Neural cell (in vitro differentiated cells): ENCODE measurements around the gene RIPK3. TPM values are rescaled to one million over a fixed set of nuclear protein-coding genes. Genes with fewer than 3 reads are reported as not detected.

Source experiments
- H2AFZ ChIP-seq: fragments of 200-600, 300-800 bp; sonication (generic), shearing (Covaris generic); 2 replicates; pipeline ENCODE4 v1.6.0; 2014; ENCODE audit warnings: low read depth, mild to moderate bottlenecking, antibody characterized with exemption, low read length, moderate library complexity
- H3F3A ChIP-seq: fragments of 200-600 bp; shearing (Covaris generic); 2 replicates; pipeline ENCODE4 v1.6.1; 2016; ENCODE audit warnings: mild to moderate bottlenecking, moderate library complexity, mixed read lengths, antibody characterized with exemption, low read length; ENCODE audit not compliant: insufficient read depth, poor library complexity, severe bottlenecking
- H3K27ac ChIP-seq: fragments of 200-600, 300-800 bp; sonication (generic), shearing (Covaris generic); 2 replicates; pipeline ENCODE4 v1.5.1; 2014; ENCODE audit warnings: mild to moderate bottlenecking, low read length, moderate library complexity
- H3K27me3 ChIP-seq: fragments of 300-800, 200-600 bp; sonication (generic), shearing (Covaris generic); 2 replicates; pipeline ENCODE4 v1.6.0; 2014; ENCODE audit warnings: mild to moderate bottlenecking, low read depth, low read length, moderate library complexity; ENCODE audit not compliant: insufficient read depth
- H3K36me3 ChIP-seq: fragments of 300-800, 200-600 bp; sonication (generic), shearing (Covaris generic); 2 replicates; pipeline ENCODE4 v1.5.1; 2014; ENCODE audit warnings: mild to moderate bottlenecking, antibody characterized with exemption, low read length, moderate library complexity; ENCODE audit not compliant: insufficient read depth
- H3K4me2 ChIP-seq: fragments of 300-800, 200-600 bp; sonication (generic), shearing (Covaris generic); 2 replicates; pipeline ENCODE4 v1.6.0; 2014; ENCODE audit warnings: mild to moderate bottlenecking, low read length
- H3K4me3 ChIP-seq: fragments of 300-800, 200-600 bp; sonication (generic), shearing (Covaris generic); 2 replicates; pipeline ENCODE4 v1.5.1; 2014; ENCODE audit warnings: mild to moderate bottlenecking, low read length, moderate library complexity
- H3K79me2 ChIP-seq: fragments of 200-600 bp; shearing (Covaris generic); replicated peaks from 2 replicates; pipeline ENCODE4 v1.6.0; 2014; ENCODE audit warnings: mild to moderate bottlenecking, low read length, moderate library complexity; ENCODE audit not compliant: insufficient read depth
- H3K9ac ChIP-seq: fragments of 300-800, 200-600 bp; sonication (generic), shearing (Covaris generic); 2 replicates; pipeline ENCODE4 v1.6.1; 2016; ENCODE audit warnings: mild to moderate bottlenecking, low read length, mixed read lengths
- H3K9me2 ChIP-seq: fragments of 200-600 bp; shearing (Covaris generic); 2 replicates; pipeline ENCODE4 v1.6.1; 2016; ENCODE audit warnings: mild to moderate bottlenecking, low read length, mixed read lengths; ENCODE audit not compliant: insufficient read depth
- H3K9me3 ChIP-seq: fragments of 200-600, 300-800 bp; sonication (generic), shearing (Covaris generic); 2 replicates; pipeline ENCODE4 v1.6.1; 2016; ENCODE audit warnings: mild to moderate bottlenecking, mixed run types, low read length, moderate library complexity, mixed read lengths
- H4K20me1 ChIP-seq: fragments of 200-600 bp; shearing (Covaris generic); 2 replicates; pipeline ENCODE4 v1.6.1; 2016; ENCODE audit warnings: mild to moderate bottlenecking, mixed run types; ENCODE audit not compliant: insufficient read depth
- EP300 ChIP-seq: fragments of 450-650 bp; conservative IDR thresholded peaks from 2 replicates; pipeline ENCODE4 v1.6.1; 2014; ENCODE audit warnings: antibody characterized with exemption, mild to moderate bottlenecking, moderate library complexity; ENCODE audit not compliant: poor library complexity, severe bottlenecking
- EZH2 ChIP-seq: fragments of 200-600, 300-800 bp; shearing (Covaris generic), sonication (generic); IDR thresholded peaks from 2 replicates; pipeline ENCODE4 v1.6.1; 2014; ENCODE audit warnings: antibody characterized with exemption, low read length, borderline replicate concordance, mild to moderate bottlenecking; ENCODE audit not compliant: insufficient read depth, poor library complexity, severe bottlenecking
- MXI1 ChIP-seq: fragments of 450-650 bp; conservative IDR thresholded peaks from 2 replicates; pipeline ENCODE4 v1.6.1; 2014; ENCODE audit warnings: antibody characterized with exemption, mild to moderate bottlenecking; ENCODE audit not compliant: poor library complexity, severe bottlenecking
- POLR2AphosphoS5 ChIP-seq: IDR thresholded peaks from 2 replicates; pipeline ENCODE4 v1.6.1; 2012
- RAD21 ChIP-seq: fragments of 450-650 bp; conservative IDR thresholded peaks from 2 replicates; pipeline ENCODE4 v1.6.1; 2014; ENCODE audit warnings: antibody characterized with exemption, mild to moderate bottlenecking, moderate library complexity
- SMC3 ChIP-seq: fragments of 450-650 bp; conservative IDR thresholded peaks from 2 replicates; pipeline ENCODE4 v1.6.1; 2014; ENCODE audit warnings: antibody characterized with exemption, mild to moderate bottlenecking, moderate library complexity; ENCODE audit not compliant: poor library complexity
- TAF1 ChIP-seq: IDR thresholded peaks from 2 replicates; pipeline ENCODE4 v1.6.1; 2012; ENCODE audit warnings: low read depth
- polyA plus RNA-seq: library from polyadenylated mRNA; depleted of rRNA; stranded (reverse); fragments of >200 nt; gene quantifications from 2 replicates; pipeline ENCODE4 v1.2.3, GENCODE V29; 2014
- TF ChIP-seq, protein P1 (sequence below): fragments of 450-650 bp; IDR thresholded peaks from 2 replicates; pipeline ENCODE4 v1.5.1; 2014; ENCODE audit warnings: antibody characterized with exemption, mild to moderate bottlenecking, moderate library complexity; ENCODE audit not compliant: poor library complexity, severe bottlenecking
- TF ChIP-seq, protein P2 (sequence below): IDR thresholded peaks from 2 replicates; pipeline ENCODE4 v1.6.1; 2012; ENCODE audit warnings: borderline replicate concordance

RIPK3 gene
- polyA plus RNA-seq, 1 donor from 2014 or later, result not detected

DNA sequence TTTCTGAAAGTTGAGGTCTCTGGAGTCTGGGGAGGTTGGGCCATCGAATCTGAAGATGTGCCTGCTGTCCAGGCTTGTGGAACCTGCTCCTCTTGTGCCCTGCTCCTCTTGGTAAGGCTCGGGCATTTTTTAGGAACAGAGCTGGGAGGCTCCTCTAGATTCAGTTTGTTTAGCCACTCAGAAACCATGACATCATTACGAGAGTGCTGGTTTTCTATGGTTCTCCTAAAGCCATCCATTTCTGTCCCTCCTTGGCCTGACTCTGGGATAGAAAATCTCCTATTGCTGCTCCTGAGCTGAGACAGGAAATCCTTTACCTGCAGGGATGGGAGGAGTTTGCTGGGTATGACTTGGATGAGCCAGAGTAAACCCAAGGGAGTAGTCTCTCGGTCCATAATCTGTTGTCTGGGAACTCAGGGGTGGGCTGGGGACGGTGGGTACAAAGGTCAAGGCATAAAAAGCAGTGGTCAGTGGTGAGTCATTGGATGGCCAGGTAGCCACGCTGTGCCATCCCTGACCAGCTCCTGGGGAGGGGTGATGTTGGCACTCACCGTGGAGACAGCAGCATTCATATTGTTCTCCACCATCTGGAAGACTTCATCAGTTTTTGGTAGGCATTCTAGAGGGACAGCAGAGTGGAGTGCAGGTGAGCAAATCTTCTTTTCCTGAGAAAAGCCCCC lies 2.5 kb downstream of the RIPK3 start:
- H3K9me2 ChIP-seq, result no peaks in the 10 kb centered on the region
- H3K4me2 ChIP-seq, result no peak overlapping the region
- no peak for TF ChIP-seq MXI1
- TF ChIP-seq, protein P1, sequence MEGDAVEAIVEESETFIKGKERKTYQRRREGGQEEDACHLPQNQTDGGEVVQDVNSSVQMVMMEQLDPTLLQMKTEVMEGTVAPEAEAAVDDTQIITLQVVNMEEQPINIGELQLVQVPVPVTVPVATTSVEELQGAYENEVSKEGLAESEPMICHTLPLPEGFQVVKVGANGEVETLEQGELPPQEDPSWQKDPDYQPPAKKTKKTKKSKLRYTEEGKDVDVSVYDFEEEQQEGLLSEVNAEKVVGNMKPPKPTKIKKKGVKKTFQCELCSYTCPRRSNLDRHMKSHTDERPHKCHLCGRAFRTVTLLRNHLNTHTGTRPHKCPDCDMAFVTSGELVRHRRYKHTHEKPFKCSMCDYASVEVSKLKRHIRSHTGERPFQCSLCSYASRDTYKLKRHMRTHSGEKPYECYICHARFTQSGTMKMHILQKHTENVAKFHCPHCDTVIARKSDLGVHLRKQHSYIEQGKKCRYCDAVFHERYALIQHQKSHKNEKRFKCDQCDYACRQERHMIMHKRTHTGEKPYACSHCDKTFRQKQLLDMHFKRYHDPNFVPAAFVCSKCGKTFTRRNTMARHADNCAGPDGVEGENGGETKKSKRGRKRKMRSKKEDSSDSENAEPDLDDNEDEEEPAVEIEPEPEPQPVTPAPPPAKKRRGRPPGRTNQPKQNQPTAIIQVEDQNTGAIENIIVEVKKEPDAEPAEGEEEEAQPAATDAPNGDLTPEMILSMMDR, result no peak
- H3K79me2 ChIP-seq, result no peaks in the 10 kb centered on the region
- no peak overlapping the region for H2AFZ ChIP-seq
- no peaks in the 10 kb centered on the region for H4K20me1 ChIP-seq
- H3F3A ChIP-seq, result no peaks in the 10 kb centered on the region
- no peak overlapping the region for H3K27ac ChIP-seq
- H3K9me3 ChIP-seq, result no peaks in the 10 kb centered on the region
- no peaks in the 10 kb centered on the region for H3K36me3 ChIP-seq
- H3K27me3 ChIP-seq, result peaks cover 95% of the 10 kb centered on the region
- H3K4me3 ChIP-seq, result no peak overlapping the region
- no peak overlapping the region for H3K9ac ChIP-seq

DNA sequence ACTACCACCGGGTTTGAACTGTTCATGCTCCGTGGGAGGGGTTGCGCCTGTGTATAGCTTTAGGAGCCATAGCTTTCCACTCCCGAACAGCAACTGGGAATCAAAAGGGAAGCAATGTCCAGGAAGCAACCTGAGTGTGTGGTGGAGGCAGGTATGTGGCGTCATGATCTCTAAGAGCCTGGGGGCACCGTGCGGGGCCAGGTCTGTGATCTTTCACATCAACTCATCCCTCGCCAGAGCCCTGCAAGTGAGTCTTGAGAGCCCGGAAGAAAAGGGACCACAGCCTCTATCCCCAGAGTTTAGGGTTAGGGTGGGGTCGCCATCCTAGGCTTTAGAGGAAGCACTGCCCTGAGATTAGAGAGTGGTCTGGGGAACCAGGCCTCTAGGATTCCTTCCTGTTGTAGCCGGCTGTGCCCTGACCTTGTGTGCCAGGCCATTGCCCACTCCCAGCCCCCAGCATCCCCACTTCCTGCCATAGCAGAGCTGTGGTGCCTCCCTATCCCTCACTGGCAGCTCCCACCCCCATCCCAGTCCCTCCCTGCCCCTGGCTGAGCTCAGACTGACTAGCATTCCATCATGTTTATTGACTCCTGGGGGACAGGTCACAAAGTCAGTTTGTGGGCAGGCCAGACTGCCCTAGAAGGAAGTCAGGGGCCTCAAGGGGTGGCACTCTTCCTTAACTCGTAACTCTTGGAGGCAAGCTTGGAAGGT lies 4.2 kb downstream of the RIPK3 start:
- H3K9me3 ChIP-seq, result no peaks in the 10 kb centered on the region
- H3K27me3 ChIP-seq, result peaks cover 98% of the 10 kb centered on the region
- H3K4me3 ChIP-seq, result no peak overlapping the region
- no peaks in the 10 kb centered on the region for H3K79me2 ChIP-seq
- H3K27ac ChIP-seq, result no peak overlapping the region
- TF ChIP-seq TAF1, result no peak
- TF ChIP-seq EZH2, result no peak
- no peak for TF ChIP-seq RAD21
- TF ChIP-seq EP300, result no peak
- no peak for TF ChIP-seq POLR2AphosphoS5
- no peak for TF ChIP-seq SMC3
- TF ChIP-seq MXI1, result no peak
- TF ChIP-seq, protein P2, sequence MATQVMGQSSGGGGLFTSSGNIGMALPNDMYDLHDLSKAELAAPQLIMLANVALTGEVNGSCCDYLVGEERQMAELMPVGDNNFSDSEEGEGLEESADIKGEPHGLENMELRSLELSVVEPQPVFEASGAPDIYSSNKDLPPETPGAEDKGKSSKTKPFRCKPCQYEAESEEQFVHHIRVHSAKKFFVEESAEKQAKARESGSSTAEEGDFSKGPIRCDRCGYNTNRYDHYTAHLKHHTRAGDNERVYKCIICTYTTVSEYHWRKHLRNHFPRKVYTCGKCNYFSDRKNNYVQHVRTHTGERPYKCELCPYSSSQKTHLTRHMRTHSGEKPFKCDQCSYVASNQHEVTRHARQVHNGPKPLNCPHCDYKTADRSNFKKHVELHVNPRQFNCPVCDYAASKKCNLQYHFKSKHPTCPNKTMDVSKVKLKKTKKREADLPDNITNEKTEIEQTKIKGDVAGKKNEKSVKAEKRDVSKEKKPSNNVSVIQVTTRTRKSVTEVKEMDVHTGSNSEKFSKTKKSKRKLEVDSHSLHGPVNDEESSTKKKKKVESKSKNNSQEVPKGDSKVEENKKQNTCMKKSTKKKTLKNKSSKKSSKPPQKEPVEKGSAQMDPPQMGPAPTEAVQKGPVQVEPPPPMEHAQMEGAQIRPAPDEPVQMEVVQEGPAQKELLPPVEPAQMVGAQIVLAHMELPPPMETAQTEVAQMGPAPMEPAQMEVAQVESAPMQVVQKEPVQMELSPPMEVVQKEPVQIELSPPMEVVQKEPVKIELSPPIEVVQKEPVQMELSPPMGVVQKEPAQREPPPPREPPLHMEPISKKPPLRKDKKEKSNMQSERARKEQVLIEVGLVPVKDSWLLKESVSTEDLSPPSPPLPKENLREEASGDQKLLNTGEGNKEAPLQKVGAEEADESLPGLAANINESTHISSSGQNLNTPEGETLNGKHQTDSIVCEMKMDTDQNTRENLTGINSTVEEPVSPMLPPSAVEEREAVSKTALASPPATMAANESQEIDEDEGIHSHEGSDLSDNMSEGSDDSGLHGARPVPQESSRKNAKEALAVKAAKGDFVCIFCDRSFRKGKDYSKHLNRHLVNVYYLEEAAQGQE, result no peak
- TF ChIP-seq, protein P1, result no peak
- H2AFZ ChIP-seq, result no peak overlapping the region
- H3K36me3 ChIP-seq, result no peaks in the 10 kb centered on the region
- no peaks in the 10 kb centered on the region for H4K20me1 ChIP-seq
- H3K4me2 ChIP-seq, result no peak overlapping the region
- no peaks in the 10 kb centered on the region for H3K9me2 ChIP-seq
- no peak overlapping the region for H3K9ac ChIP-seq
- H3F3A ChIP-seq, result no peaks in the 10 kb centered on the region
